ENCODE data around the gene U2AF2. TPM values are rescaled to one million over a fixed set of nuclear protein-coding genes. Genes with fewer than 3 reads are reported as not detected.

U2AF2 gene
- total and polyA plus RNA-seq, 2 experiments from 2014 or later, result 73.1 to 233 TPM

- H3F3A ChIP-seq (replicated peaks; ENCODE audit: low read depth), result peaks cover 30% of the 10 kb centered on the region
- H3K36me3 ChIP-seq (ENCODE audit: insufficient read depth), result no peaks in the 10 kb centered on the region
- H3K27me3 Mint-ChIP-seq (ENCODE audit: insufficient read depth, low read depth, poor library complexity), result peaks cover 31% of the 10 kb centered on the region
- H3K4me1 ChIP-seq (ENCODE audit: insufficient read depth), result peaks cover 9% of the 10 kb centered on the region
- H3K4me3 ChIP-seq, result no peak overlapping the region
- peaks cover 17% of the 10 kb centered on the region for H3K79me2 ChIP-seq (replicated peaks; ENCODE audit: insufficient read depth)
- no peaks in the 10 kb centered on the region for H3K27me3 ChIP-seq (ENCODE audit: insufficient read depth)
- H3K4me1 Mint-ChIP-seq, result peaks cover 25% of the 10 kb centered on the region
- H3K4me2 ChIP-seq, result no peak overlapping the region
- peaks cover 20% of the 10 kb centered on the region for H3K36me3 Mint-ChIP-seq (ENCODE audit: low read depth)
- peaks cover 5% of the 10 kb centered on the region; the same call in 1 of the 2 replicates for H4K20me1 ChIP-seq (replicated peaks; ENCODE audit: insufficient read depth)
- H3K9me2 ChIP-seq (ENCODE audit: insufficient read depth), result peaks cover 3% of the 10 kb centered on the region; the same call in 1 of the 2 replicates
- peak overlapping the region; percentile 1; the same call in 2 of the 3 replicates for H3K4me3 Mint-ChIP-seq
- ATAC-seq, result no peak
- H2AFZ ChIP-seq, result no peak overlapping the region
- H3K9me3 Mint-ChIP-seq, result peaks cover 11% of the 10 kb centered on the region
- TF ChIP-seq ETS1 (IDR thresholded peaks at IDR 0.05), result no peak
- TF ChIP-seq EZH2phosphoT487 (IDR thresholded peaks at IDR 0.05; ENCODE audit: unreplicated experiment), result no peak
- TF ChIP-seq CREB1 (CRISPR knock-in tag; IDR thresholded peaks at IDR 0.05; ENCODE audit: low read depth), result no peak
- no peak for TF ChIP-seq ZNF331 (CRISPR knock-in tag; IDR thresholded peaks at IDR 0.05; ENCODE audit: low read depth)
- TF ChIP-seq CTCF (conservative IDR thresholded peaks at IDR 0.05; ENCODE audit: low read depth in 2 of 2), result no peak
- no peak for TF ChIP-seq EZH2 (IDR thresholded peaks at IDR 0.05; ENCODE audit: low read depth, unreplicated experiment)
- TF ChIP-seq, protein P1, sequence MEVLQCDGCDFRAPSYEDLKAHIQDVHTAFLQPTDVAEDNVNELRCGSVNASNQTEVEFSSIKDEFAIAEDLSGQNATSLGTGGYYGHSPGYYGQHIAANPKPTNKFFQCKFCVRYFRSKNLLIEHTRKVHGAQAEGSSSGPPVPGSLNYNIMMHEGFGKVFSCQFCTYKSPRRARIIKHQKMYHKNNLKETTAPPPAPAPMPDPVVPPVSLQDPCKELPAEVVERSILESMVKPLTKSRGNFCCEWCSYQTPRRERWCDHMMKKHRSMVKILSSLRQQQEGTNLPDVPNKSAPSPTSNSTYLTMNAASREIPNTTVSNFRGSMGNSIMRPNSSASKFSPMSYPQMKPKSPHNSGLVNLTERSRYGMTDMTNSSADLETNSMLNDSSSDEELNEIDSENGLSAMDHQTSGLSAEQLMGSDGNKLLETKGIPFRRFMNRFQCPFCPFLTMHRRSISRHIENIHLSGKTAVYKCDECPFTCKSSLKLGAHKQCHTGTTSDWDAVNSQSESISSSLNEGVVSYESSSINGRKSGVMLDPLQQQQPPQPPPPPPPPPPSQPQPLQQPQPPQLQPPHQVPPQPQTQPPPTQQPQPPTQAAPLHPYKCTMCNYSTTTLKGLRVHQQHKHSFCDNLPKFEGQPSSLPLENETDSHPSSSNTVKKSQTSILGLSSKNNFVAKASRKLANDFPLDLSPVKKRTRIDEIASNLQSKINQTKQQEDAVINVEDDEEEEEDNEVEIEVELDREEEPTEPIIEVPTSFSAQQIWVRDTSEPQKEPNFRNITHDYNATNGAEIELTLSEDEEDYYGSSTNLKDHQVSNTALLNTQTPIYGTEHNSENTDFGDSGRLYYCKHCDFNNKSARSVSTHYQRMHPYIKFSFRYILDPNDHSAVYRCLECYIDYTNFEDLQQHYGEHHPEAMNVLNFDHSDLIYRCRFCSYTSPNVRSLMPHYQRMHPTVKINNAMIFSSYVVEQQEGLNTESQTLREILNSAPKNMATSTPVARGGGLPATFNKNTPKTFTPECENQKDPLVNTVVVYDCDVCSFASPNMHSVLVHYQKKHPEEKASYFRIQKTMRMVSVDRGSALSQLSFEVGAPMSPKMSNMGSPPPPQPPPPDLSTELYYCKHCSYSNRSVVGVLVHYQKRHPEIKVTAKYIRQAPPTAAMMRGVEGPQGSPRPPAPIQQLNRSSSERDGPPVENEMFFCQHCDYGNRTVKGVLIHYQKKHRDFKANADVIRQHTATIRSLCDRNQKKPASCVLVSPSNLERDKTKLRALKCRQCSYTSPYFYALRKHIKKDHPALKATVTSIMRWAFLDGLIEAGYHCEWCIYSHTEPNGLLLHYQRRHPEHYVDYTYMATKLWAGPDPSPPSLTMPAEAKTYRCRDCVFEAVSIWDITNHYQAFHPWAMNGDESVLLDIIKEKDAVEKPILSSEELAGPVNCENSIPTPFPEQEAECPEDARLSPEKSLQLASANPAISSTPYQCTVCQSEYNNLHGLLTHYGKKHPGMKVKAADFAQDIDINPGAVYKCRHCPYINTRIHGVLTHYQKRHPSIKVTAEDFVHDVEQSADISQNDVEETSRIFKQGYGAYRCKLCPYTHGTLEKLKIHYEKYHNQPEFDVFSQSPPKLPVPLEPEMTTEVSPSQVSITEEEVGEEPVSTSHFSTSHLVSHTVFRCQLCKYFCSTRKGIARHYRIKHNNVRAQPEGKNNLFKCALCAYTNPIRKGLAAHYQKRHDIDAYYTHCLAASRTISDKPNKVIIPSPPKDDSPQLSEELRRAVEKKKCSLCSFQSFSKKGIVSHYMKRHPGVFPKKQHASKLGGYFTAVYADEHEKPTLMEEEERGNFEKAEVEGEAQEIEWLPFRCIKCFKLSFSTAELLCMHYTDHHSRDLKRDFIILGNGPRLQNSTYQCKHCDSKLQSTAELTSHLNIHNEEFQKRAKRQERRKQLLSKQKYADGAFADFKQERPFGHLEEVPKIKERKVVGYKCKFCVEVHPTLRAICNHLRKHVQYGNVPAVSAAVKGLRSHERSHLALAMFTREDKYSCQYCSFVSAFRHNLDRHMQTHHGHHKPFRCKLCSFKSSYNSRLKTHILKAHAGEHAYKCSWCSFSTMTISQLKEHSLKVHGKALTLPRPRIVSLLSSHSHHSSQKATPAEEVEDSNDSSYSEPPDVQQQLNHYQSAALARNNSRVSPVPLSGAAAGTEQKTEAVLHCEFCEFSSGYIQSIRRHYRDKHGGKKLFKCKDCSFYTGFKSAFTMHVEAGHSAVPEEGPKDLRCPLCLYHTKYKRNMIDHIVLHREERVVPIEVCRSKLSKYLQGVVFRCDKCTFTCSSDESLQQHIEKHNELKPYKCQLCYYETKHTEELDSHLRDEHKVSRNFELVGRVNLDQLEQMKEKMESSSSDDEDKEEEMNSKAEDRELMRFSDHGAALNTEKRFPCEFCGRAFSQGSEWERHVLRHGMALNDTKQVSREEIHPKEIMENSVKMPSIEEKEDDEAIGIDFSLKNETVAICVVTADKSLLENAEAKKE (CRISPR knock-in tag; IDR thresholded peaks at IDR 0.05), result no peak
- no peak for TF ChIP-seq POLR2AphosphoS5 (IDR thresholded peaks at IDR 0.05; ENCODE audit: low read depth)
- no peak for TF ChIP-seq REST (IDR thresholded peaks at IDR 0.05; ENCODE audit: unreplicated experiment)
- no peak for TF ChIP-seq NANOG (IDR thresholded peaks at IDR 0.05; ENCODE audit: borderline replicate concordance)
- no peak for TF ChIP-seq JUNB (IDR thresholded peaks at IDR 0.05; ENCODE audit: unreplicated experiment)
- TF ChIP-seq ZNF114 (CRISPR knock-in tag; IDR thresholded peaks at IDR 0.05), result no peak
- TF ChIP-seq STAT1 (IDR thresholded peaks at IDR 0.05; ENCODE audit: unreplicated experiment), result no peak
- DNase-seq (ENCODE audit: low spot score), result no peak
- H3K27ac ChIP-seq (ENCODE audit: low read depth), result no peak overlapping the region
- H3K27ac Mint-ChIP-seq, result no peak overlapping the region
These were observed 17.3 kb upstream of the U2AF2 start for GRCh38 chr19:55637534-55637933.

All from GM23338 (cell line).